H9 (cell line): ENCODE results near the gene FBXL7. TPM values are rescaled to one million over a fixed set of nuclear protein-coding genes. Genes with fewer than 3 reads are reported as not detected.

Experiments
- DNase-seq: peaks from one replicate; pipeline ENCODE4 v3.0.0-alpha.2; 2017
- H2AFZ ChIP-seq: one replicate; pipeline ENCODE4 v1.6.1; 2013; ENCODE audit warnings: mild to moderate bottlenecking, low read length, control low read depth, moderate library complexity
- H2AK5ac ChIP-seq: 2 replicates; pipeline ENCODE4 v1.6.1; 2013; ENCODE audit warnings: low read length, control low read depth, mixed read lengths; ENCODE audit not compliant: insufficient read length
- H2BK120ac ChIP-seq: one replicate; pipeline ENCODE4 v1.6.1; 2013; ENCODE audit warnings: low read depth, mild to moderate bottlenecking, low read length, control low read depth, inconsistent platforms; ENCODE audit not compliant: poor library complexity, severe bottlenecking
- H2BK12ac ChIP-seq: 2 replicates; pipeline ENCODE4 v1.6.1; 2013; ENCODE audit warnings: low read length, control low read depth, mixed read lengths, low read depth; ENCODE audit not compliant: insufficient read length
- H2BK15ac ChIP-seq: 2 replicates; pipeline ENCODE4 v1.6.1; 2013; ENCODE audit warnings: low read depth, low read length, control low read depth
- H2BK20ac ChIP-seq: one replicate; pipeline ENCODE4 v1.6.1; 2013; ENCODE audit warnings: low read depth, mild to moderate bottlenecking, low read length, control low read depth, inconsistent platforms; ENCODE audit not compliant: poor library complexity, severe bottlenecking
- H2BK5ac ChIP-seq: 2 replicates; pipeline ENCODE4 v1.6.1; 2013; ENCODE audit warnings: low read length, control low read depth, mixed read lengths; ENCODE audit not compliant: insufficient read length
- H3K14ac ChIP-seq: 2 replicates; pipeline ENCODE4 v1.6.1; 2013; ENCODE audit warnings: low read length, control low read depth; ENCODE audit not compliant: insufficient read depth
- H3K18ac ChIP-seq: 2 replicates; pipeline ENCODE4 v1.6.1; 2013; ENCODE audit warnings: low read depth, mild to moderate bottlenecking, mixed read lengths, low read length, control low read depth; ENCODE audit not compliant: insufficient read length
- H3K23ac ChIP-seq: 2 replicates; pipeline ENCODE4 v1.6.1; 2013; ENCODE audit warnings: low read length, control low read depth, mixed read lengths, low read depth; ENCODE audit not compliant: insufficient read length
- H3K23me2 ChIP-seq: 2 replicates; pipeline ENCODE4 v1.6.1; 2013; ENCODE audit warnings: low read depth, mild to moderate bottlenecking, mixed read lengths, low read length, control low read depth; ENCODE audit not compliant: insufficient read length, poor library complexity, severe bottlenecking
- H3K27ac ChIP-seq: 2 replicates; pipeline ENCODE4 v1.5.1; 2013; ENCODE audit warnings: low read length, control low read depth, mixed read lengths, low read depth; ENCODE audit not compliant: insufficient read length
- H3K27me3 ChIP-seq: 2 replicates; pipeline ENCODE4 v1.6.1; 2013; ENCODE audit warnings: low read length, control low read depth, inconsistent platforms; ENCODE audit not compliant: insufficient read depth
- H3K4ac ChIP-seq: 2 replicates; pipeline ENCODE4 v1.6.1; 2013; ENCODE audit warnings: low read depth, mild to moderate bottlenecking, control low read depth, inconsistent platforms, low read length, moderate library complexity
- H3K4me1 ChIP-seq: 2 replicates; pipeline ENCODE4 v1.6.1; 2013; ENCODE audit warnings: low read length, control low read depth, inconsistent platforms; ENCODE audit not compliant: insufficient read depth
- H3K4me2 ChIP-seq: 2 replicates; pipeline ENCODE4 v1.6.1; 2013; ENCODE audit warnings: low read length, control low read depth, mixed read lengths; ENCODE audit not compliant: insufficient read length, insufficient read depth
- H3K56ac ChIP-seq: 2 replicates; pipeline ENCODE4 v1.6.1; 2013; ENCODE audit warnings: low read depth, mild to moderate bottlenecking, mixed read lengths, low read length, control low read depth; ENCODE audit not compliant: insufficient read length
- H3K79me1 ChIP-seq: 2 replicates; pipeline ENCODE4 v1.6.1; 2013; ENCODE audit warnings: low read depth, mild to moderate bottlenecking, moderate library complexity, low read length, control low read depth, inconsistent platforms; ENCODE audit not compliant: insufficient read depth, poor library complexity, severe bottlenecking
- H3K79me2 ChIP-seq: 2 replicates; pipeline ENCODE4 v1.6.1; 2013; ENCODE audit warnings: low read length, control low read depth, inconsistent platforms; ENCODE audit not compliant: insufficient read depth
- H3K9ac ChIP-seq: 2 replicates; pipeline ENCODE4 v1.6.1; 2013; ENCODE audit warnings: low read length, control low read depth, mixed read lengths; ENCODE audit not compliant: insufficient read length; ENCODE audit errors: extremely low read depth
- H3K9me3 ChIP-seq: one replicate; pipeline ENCODE4 v1.6.1; 2013; ENCODE audit warnings: low read depth, low read length, inconsistent platforms; ENCODE audit not compliant: control insufficient read depth
- H3T11ph ChIP-seq: one replicate; pipeline ENCODE4 v1.6.1; 2013; ENCODE audit warnings: mild to moderate bottlenecking, low read length, control low read depth, inconsistent platforms
- H4K20me1 ChIP-seq: one replicate; pipeline ENCODE4 v1.6.1; 2013; ENCODE audit not compliant: control insufficient read depth, insufficient read length, insufficient read depth
- H4K5ac ChIP-seq: 2 replicates; pipeline ENCODE4 v1.6.1; 2013; ENCODE audit warnings: low read depth, mild to moderate bottlenecking, mixed read lengths, low read length, control low read depth; ENCODE audit not compliant: insufficient read length
- H4K8ac ChIP-seq: replicated peaks from 2 replicates; pipeline ENCODE4 v1.6.1; 2013; ENCODE audit warnings: low read length, control low read depth, mixed read lengths, low read depth; ENCODE audit not compliant: insufficient read length
- H4K91ac ChIP-seq: 2 replicates; pipeline ENCODE4 v1.6.1; 2013; ENCODE audit warnings: low read depth, mild to moderate bottlenecking, moderate library complexity, mixed read lengths, low read length, control low read depth; ENCODE audit not compliant: insufficient read length
- H3K27ac Mint-ChIP-seq, 3 experiments: 2 replicates in 2 of 3; 3 replicates in 1 of 3; pipeline ENCODE4 v1.8.0; 2020 to 2021; ENCODE audit warnings: mixed read lengths in 3 of 3, mild to moderate bottlenecking in 1 of 3, moderate library complexity in 1 of 3
- H3K27me3 Mint-ChIP-seq: 2 replicates; pipeline ENCODE4 v1.8.0; 2021; ENCODE audit warnings: low read depth, mild to moderate bottlenecking, moderate library complexity, mixed read lengths
- H3K36me3 Mint-ChIP-seq, 3 experiments: 2 replicates in 2 of 3; 3 replicates in 1 of 3; pipeline ENCODE4 v1.8.0; 2020 to 2021; ENCODE audit warnings: low read depth in 3 of 3, mixed read lengths in 3 of 3; ENCODE audit not compliant: insufficient read depth in 1 of 3
- H3K4me1 Mint-ChIP-seq, 2 experiments: 2 replicates each; pipeline ENCODE4 v1.8.0; 2020; ENCODE audit warnings: mixed read lengths in 2 of 2
- H3K4me3 Mint-ChIP-seq, 2 experiments: 2 replicates in 1 of 2; 3 replicates in 1 of 2; pipeline ENCODE4 v1.8.0; 2020 to 2021; ENCODE audit warnings: mild to moderate bottlenecking in 2 of 2, mixed read lengths in 2 of 2, moderate library complexity in 1 of 2
- H3K9me3 Mint-ChIP-seq, 2 experiments: 2 replicates in 1 of 2; 3 replicates in 1 of 2; pipeline ENCODE4 v1.8.0; 2020; ENCODE audit warnings: mild to moderate bottlenecking in 2 of 2, mixed read lengths in 2 of 2, moderate library complexity in 1 of 2
- CTCF ChIP-seq: fragments of 200-600 bp; sonication (generic); conservative IDR thresholded peaks from 3 replicates; pipeline ENCODE4 v1.8.0; 2021; ENCODE audit warnings: antibody characterized with exemption, mild to moderate bottlenecking
- WGBS: extraction: QIAGEN DNeasy Blood & Tissue Kit; methylation state at CpG from one replicate; pipeline ENCODE4 v1.1.7; 2013; ENCODE audit warnings: missing lambda C conversion rate, low lambda C conversion rate, mixed read lengths; ENCODE audit not compliant: insufficient read length; ENCODE audit errors: extremely low coverage; 5-methylcytosine and 5-hydroxymethylcytosine counted together
- total RNA-seq: library from RNA; stranded (reverse); gene quantifications from 2 replicates; pipeline ENCODE4 v1.2.1, GENCODE V29; 2021

FBXL7 gene
- total RNA-seq, 1 experiment from 2014 or later = 14.6 TPM

- Histone ChIP-seq H2AFZ (no peak overlapping the region), H4K5ac (no peak overlapping the region), H3K4ac (no peak overlapping the region), H3K79me1 (no peaks in the 10 kb centered on the region), H2BK5ac (no peak overlapping the region), H4K20me1 (no peaks in the 10 kb centered on the region), H3K9me3 (peaks cover 17% of the 10 kb centered on the region), H2BK120ac (no peak overlapping the region), H3K23ac (no peak overlapping the region), H2BK20ac (no peak overlapping the region), H2BK15ac (no peak overlapping the region), H3K14ac (no peak overlapping the region), H3K23me2 (no peaks in the 10 kb centered on the region), H3K27ac (no peak overlapping the region), H3K4me2 (no peak overlapping the region), H3K56ac (no peak overlapping the region), H3K4me1 (no peaks in the 10 kb centered on the region), H3T11ph (no peak overlapping the region), H4K91ac (no peak overlapping the region), H2AK5ac (no peak overlapping the region), H3K18ac (no peak overlapping the region), H4K8ac (no peak overlapping the region), H3K79me2 (no peaks in the 10 kb centered on the region; the same call in 1 of the 2 replicates), H3K9ac (no peak overlapping the region), H3K27me3 (no peaks in the 10 kb centered on the region), H2BK12ac (no peak overlapping the region)
- H3K4me1 Mint-ChIP-seq = peaks cover 13 to 14% of the 10 kb centered on the region in 2 experiments
- H3K4me3 Mint-ChIP-seq = no peak overlapping the region
- WGBS = no CpG with 5 or more reads among the region's 2 CpGs
- DNase-seq = no peak
- H3K27ac Mint-ChIP-seq = no peak overlapping the region
- no peaks in the 10 kb centered on the region for H3K27me3 Mint-ChIP-seq
- H3K9me3 Mint-ChIP-seq = peaks cover 33 to 37% of the 10 kb centered on the region in 2 experiments
- H3K36me3 Mint-ChIP-seq = peaks cover 25 to 46% (median 32%) of the 10 kb centered on the region in 3 experiments
- no peak for TF ChIP-seq CTCF
Observed at GRCh38 chr5:15803280-15803679, 303.3 kb downstream of the FBXL7 start.
